ENCODE measurements around the gene AZI2.

AZI2 gene

DNA sequence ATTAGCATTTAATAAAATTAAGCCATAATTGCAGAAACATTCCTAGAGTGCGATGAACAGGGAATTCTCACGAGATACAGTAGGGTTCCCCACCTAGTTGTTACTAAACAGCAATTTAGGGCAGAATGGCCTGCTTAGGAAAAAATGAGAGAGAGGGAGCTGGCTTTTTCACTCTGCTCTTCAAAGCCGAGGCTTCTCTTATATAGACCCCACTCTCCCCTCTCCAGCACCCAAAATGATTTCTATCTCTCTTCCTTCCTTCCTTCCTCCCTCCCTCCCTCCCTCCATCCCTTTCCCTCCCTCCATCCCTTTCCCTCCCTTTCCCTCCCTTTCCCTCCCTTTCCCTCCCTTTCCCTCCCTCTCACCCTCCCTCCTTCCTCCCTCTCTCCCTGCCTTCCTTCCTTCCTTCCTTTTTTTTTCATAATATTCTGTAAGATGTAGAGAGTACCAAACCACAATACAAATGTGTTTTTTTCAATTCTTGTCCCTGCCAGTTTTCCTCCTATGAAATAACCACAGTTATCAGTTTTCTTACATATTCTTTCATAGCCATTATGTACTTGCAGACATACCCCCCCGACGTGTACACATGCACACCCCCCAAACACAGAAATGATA is 48.2 kb downstream of the AZI2 start:
- no peak overlapping the region for H3K27ac ChIP-seq (ENCODE audit: extremely low read depth, low read depth, low read length)
- H3K4me3 ChIP-seq (ENCODE audit: low read depth, low read length): no peak overlapping the region
- POLR2A ChIA-PET: no interaction called here
- H3K4me1 ChIP-seq (ENCODE audit: control insufficient read depth, insufficient read depth, low read length): no peaks in the 10 kb centered on the region
- H3K9me3 ChIP-seq (ENCODE audit: control insufficient read depth, insufficient read depth, low read depth, low read length): no peaks in the 10 kb centered on the region
- no peaks in the 10 kb centered on the region for H3K36me3 ChIP-seq (ENCODE audit: control insufficient read depth in 2 of 2, insufficient read depth in 1 of 2, low read length in 2 of 2)
- TF ChIP-seq YY2 (tag by site-specific recombination; IDR thresholded peaks at IDR 0.05) (no peak), BCL11A (tag by site-specific recombination; IDR thresholded peaks at IDR 0.05; ENCODE audit: low read depth) (no peak), ZNF391 (tag by site-specific recombination; IDR thresholded peaks at IDR 0.05; ENCODE audit: borderline replicate concordance, low read depth) (no peak), ZNF10 (tag by site-specific recombination; IDR thresholded peaks at IDR 0.05) (no peak), ZNF239 (tag by site-specific recombination; IDR thresholded peaks at IDR 0.05) (no peak), ZNF221 (tag by site-specific recombination; IDR thresholded peaks at IDR 0.05; ENCODE audit: borderline replicate concordance) (no peak), ZNF596 (tag by site-specific recombination; IDR thresholded peaks at IDR 0.05) (no peak)
- TF ChIP-seq, protein P1, sequence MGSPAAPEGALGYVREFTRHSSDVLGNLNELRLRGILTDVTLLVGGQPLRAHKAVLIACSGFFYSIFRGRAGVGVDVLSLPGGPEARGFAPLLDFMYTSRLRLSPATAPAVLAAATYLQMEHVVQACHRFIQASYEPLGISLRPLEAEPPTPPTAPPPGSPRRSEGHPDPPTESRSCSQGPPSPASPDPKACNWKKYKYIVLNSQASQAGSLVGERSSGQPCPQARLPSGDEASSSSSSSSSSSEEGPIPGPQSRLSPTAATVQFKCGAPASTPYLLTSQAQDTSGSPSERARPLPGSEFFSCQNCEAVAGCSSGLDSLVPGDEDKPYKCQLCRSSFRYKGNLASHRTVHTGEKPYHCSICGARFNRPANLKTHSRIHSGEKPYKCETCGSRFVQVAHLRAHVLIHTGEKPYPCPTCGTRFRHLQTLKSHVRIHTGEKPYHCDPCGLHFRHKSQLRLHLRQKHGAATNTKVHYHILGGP (tag by site-specific recombination; IDR thresholded peaks at IDR 0.05): no peak
- CTCF ChIA-PET: no interaction called here

DNA sequence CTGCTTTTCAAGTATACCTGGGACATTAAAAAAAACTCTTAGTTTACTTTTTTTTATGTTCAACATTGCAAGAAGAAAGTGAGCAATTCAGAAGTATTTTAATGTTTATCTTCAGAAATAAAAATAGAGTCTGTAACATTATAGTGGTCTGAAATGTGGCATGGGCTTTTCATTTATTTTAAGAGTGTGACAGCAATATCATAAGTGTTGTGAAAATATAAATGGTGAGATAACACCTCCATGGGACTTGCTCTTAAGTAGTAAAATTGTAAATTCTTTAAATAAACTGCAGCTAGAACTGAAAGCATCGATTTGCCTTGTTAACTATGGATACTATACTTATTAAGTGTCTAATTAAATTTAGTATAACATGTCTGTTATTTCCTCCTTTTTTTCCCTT is 48.9 kb downstream of the AZI2 start:
- ChIA-PET CTCF (interaction anchor here (0.8 kb wide), 1 partner anchor 588 kb away, joined by 3 read pairs; no protein-coding TSS in a partner anchor), POLR2A (no interaction called here)
- H3K36me3 ChIP-seq (ENCODE audit: control insufficient read depth in 2 of 2, insufficient read depth in 1 of 2, low read length in 2 of 2): no peaks in the 10 kb centered on the region
- H3K27ac ChIP-seq (ENCODE audit: extremely low read depth, low read depth, low read length): no peak overlapping the region
- H3K9me3 ChIP-seq (ENCODE audit: control insufficient read depth, insufficient read depth, low read depth, low read length): no peaks in the 10 kb centered on the region
- H3K4me1 ChIP-seq (ENCODE audit: control insufficient read depth, insufficient read depth, low read length): no peaks in the 10 kb centered on the region
- TF ChIP-seq ZNF747 (tag by site-specific recombination; IDR thresholded peaks at IDR 0.05) (no peak), ZNF514 (tag by site-specific recombination; IDR thresholded peaks at IDR 0.05) (no peak), ZNF274 (IDR thresholded peaks at IDR 0.05; ENCODE audit: low read length) (no peak), ZNF274 (tag by site-specific recombination; IDR thresholded peaks at IDR 0.05; ENCODE audit: borderline replicate concordance) (no peak), OSR2 (tag by site-specific recombination; IDR thresholded peaks at IDR 0.05) (no peak), ZNF777 (tag by site-specific recombination; IDR thresholded peaks at IDR 0.05; ENCODE audit: borderline replicate concordance) (no peak), ZNF560 (tag by site-specific recombination; IDR thresholded peaks at IDR 0.05; ENCODE audit: borderline replicate concordance) (no peak), ZBTB17 (tag by site-specific recombination; IDR thresholded peaks at IDR 0.05) (no peak)
- no peak overlapping the region for H3K4me3 ChIP-seq (ENCODE audit: low read depth, low read length)

DNA sequence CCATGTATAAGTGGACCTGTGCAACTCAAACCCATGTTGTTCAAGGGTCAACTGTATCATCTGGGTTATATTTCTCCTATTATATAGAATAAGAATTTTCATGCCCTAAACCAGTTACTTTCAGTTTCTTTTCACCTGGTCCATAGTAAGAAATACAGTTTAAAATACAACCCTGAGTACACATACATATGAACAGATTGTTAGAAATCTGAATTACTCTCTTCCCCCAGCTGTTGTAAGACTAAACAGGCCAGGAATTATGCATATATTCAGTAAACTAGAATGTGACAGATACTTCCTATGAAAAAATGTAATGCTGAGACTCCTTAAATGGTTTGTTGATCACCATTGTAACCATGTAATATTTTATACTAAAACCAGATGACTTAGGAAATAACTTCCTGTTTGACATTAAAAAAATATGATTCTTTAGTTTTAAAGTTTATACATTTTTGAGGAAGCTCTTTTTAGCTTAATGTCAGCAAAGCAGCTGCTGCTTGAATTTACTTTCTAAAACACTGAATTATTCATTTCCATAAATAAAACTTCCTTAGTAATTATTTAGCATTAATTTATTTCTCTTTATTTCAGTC is 52.6 kb downstream of the AZI2 start:
- H3K36me3 ChIP-seq (ENCODE audit: control insufficient read depth in 2 of 2, insufficient read depth in 1 of 2, low read length in 2 of 2): peaks cover 0 to 1% of the 10 kb centered on the region in 2 experiments; a peak in 1 of 3 replicates
- CTCF ChIA-PET: no interaction called here
- no peaks in the 10 kb centered on the region for H3K4me1 ChIP-seq (ENCODE audit: control insufficient read depth, insufficient read depth, low read length)
- POLR2A ChIA-PET: no interaction called here
- no peaks in the 10 kb centered on the region for H3K9me3 ChIP-seq (ENCODE audit: control insufficient read depth, insufficient read depth, low read depth, low read length)
- TF ChIP-seq ZNF248 (tag by site-specific recombination; IDR thresholded peaks at IDR 0.05) (no peak), ZBTB20 (tag by site-specific recombination; IDR thresholded peaks at IDR 0.05) (no peak)
- H3K27ac ChIP-seq (ENCODE audit: extremely low read depth, low read depth, low read length): no peak overlapping the region
- H3K4me3 ChIP-seq (ENCODE audit: low read depth, low read length): no peak overlapping the region
